Thoracic aorta (tissue), 2 donors: ENCODE results near the gene RARB. TPM values are rescaled to one million over a fixed set of nuclear protein-coding genes. Genes with fewer than 3 reads are reported as not detected.

Source experiments
- ATAC-seq: fragments of 150-250 bp; one replicate; pipeline ENCODE4 v1.8.0; 2017; ENCODE audit warnings: low read depth; ENCODE audit not compliant: insufficient number of reproducible peaks, low FRiP score
- DNase-seq: peaks from one replicate; pipeline ENCODE4 v3.0.0-alpha.2; 2020; ENCODE audit warnings: low spot score
- H3K27ac ChIP-seq, 2 donors: fragments of 200-600 bp; sonication (generic); 1 replicate in 1 of 2; 2 replicates in 1 of 2; pipeline ENCODE4 v1.5.1; 2016; ENCODE audit warnings: mild to moderate bottlenecking in 2 of 2, moderate library complexity in 2 of 2
- H3K27me3 ChIP-seq: fragments of 200-600 bp; sonication (generic); replicated peaks from 2 replicates; pipeline ENCODE4 v1.6.0; 2016; ENCODE audit warnings: mild to moderate bottlenecking; ENCODE audit not compliant: insufficient read depth
- H3K36me3 ChIP-seq: fragments of 200-600 bp; sonication (generic); one replicate; pipeline ENCODE4 v1.5.1; 2016
- H3K4me1 ChIP-seq, 2 donors: fragments of 200-600 bp; sonication (generic); 1 replicate in 1 of 2; 2 replicates in 1 of 2; pipeline versions ENCODE4 v1.5.1 to v1.6.0; 2016; ENCODE audit warnings: low read depth in 2 of 2, mild to moderate bottlenecking in 1 of 2; ENCODE audit not compliant: control insufficient read depth in 1 of 2
- H3K4me3 ChIP-seq: fragments of 200-600 bp; sonication (generic); 2 replicates; pipeline ENCODE4 v1.5.1; 2016; ENCODE audit warnings: mild to moderate bottlenecking
- H3K9me3 ChIP-seq: fragments of 200-600 bp; sonication (generic); 2 replicates; pipeline ENCODE4 v1.5.1; 2016
- total RNA-seq, 2 donors: library from RNA; depleted of rRNA; stranded (reverse); fragments of >200 nt; gene quantifications; one replicate each; pipeline versions ENCODE4 v1.1.0 to v1.2.3, GENCODE V29; 2016
- TF ChIP-seq, protein P1 (sequence below): fragments of 200-600 bp; sonication (generic); IDR thresholded peaks from one replicate; pipeline ENCODE4 v1.5.1; 2019; ENCODE audit warnings: antibody characterized with exemption

The RARB gene
- total RNA-seq, 2 donors from 2014 or later = 3.8 to 12.3 TPM

DNA sequence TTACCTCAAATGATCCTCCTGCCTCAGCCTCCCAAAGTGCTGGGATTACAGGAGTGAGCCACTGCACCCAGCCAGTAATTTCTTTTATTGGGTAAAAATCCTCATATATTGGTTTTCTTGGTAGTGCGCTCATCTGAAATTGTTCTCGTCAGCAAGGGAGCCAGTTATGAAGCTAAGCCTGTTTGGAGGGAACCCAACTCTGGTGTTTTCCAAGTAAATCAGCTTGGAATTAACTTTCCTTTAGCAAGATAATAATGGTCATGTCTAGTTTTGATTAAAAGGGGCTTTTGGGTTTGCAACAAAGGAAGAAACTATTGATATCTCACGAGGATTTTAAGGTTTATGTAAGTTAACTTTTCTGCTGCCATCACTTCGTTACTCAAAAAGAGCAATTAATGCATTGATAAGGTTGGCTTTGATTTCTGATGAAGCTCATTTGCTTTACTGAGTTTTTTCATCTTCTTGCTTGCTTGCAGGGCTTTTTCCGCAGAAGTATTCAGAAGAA is 72.7 kb downstream of the RARB start:
- peaks cover 9 to 30% of the 10 kb centered on the region in 2 donors for H3K4me1 ChIP-seq
- ATAC-seq = no peak
- TF ChIP-seq, protein P1, sequence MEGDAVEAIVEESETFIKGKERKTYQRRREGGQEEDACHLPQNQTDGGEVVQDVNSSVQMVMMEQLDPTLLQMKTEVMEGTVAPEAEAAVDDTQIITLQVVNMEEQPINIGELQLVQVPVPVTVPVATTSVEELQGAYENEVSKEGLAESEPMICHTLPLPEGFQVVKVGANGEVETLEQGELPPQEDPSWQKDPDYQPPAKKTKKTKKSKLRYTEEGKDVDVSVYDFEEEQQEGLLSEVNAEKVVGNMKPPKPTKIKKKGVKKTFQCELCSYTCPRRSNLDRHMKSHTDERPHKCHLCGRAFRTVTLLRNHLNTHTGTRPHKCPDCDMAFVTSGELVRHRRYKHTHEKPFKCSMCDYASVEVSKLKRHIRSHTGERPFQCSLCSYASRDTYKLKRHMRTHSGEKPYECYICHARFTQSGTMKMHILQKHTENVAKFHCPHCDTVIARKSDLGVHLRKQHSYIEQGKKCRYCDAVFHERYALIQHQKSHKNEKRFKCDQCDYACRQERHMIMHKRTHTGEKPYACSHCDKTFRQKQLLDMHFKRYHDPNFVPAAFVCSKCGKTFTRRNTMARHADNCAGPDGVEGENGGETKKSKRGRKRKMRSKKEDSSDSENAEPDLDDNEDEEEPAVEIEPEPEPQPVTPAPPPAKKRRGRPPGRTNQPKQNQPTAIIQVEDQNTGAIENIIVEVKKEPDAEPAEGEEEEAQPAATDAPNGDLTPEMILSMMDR = no peak

DNA sequence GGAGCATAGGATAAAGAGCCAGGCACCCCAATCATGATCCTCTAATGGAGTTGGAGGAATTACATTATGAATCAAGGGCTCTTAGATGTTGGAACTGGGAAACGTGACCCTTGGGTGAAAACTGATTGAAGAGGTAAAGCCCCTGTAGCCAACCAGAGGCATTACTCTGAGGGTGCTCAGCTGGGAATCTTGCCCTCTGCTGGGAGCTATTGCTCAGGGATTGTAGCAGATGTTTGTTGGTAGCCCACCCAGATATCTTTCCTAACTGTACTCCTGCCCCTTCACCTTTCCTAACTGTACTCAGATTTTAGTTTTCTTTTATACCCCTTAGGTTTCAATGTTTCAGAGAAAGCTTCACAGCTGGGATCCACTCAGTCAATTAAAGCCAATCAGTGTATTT is 74.2 kb downstream of the RARB start:
- no peaks in the 10 kb centered on the region for H3K27me3 ChIP-seq
- ATAC-seq = no peak
- peaks cover 9 to 34% of the 10 kb centered on the region in 2 donors for H3K4me1 ChIP-seq
- no peaks in the 10 kb centered on the region for H3K9me3 ChIP-seq
- no peaks in the 10 kb centered on the region for H3K36me3 ChIP-seq
- no peak for DNase-seq
- H3K4me3 ChIP-seq = no peak overlapping the region
- TF ChIP-seq, protein P1 = no peak
- H3K27ac ChIP-seq = no peak overlapping the region

More for the DNA sequence above, 72.7 kb downstream of the RARB start:
- Histone ChIP-seq H3K27me3 (no peaks in the 10 kb centered on the region), H3K9me3 (no peaks in the 10 kb centered on the region), H3K36me3 (no peaks in the 10 kb centered on the region), H3K4me3 (no peak overlapping the region), H3K27ac (no peak overlapping the region)
- no peak for DNase-seq

DNA sequence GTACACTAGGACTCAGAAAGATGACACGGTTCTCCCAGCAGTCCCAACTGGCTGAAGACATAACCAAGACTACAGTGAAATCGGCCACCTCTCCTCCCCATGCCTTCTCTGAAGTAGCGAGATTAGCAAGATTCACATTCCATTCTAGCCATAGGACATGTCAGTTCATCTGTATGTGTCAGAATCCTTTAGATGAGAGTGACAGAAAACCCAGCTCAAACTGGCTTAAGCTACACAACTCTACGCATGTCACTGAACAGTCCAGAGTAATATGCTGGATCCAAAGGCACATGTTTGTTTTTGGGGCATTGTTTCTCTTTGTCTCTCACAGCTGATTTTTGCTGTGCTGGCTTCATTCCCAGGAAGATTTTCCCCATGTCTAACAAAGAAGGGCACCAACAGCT is 75.8 kb downstream of the RARB start:
- Histone ChIP-seq H3K4me1 (peaks cover 10 to 34% of the 10 kb centered on the region in 2 donors), H3K9me3 (no peaks in the 10 kb centered on the region), H3K4me3 (no peak overlapping the region), H3K27ac (no peak overlapping the region), H3K27me3 (no peaks in the 10 kb centered on the region), H3K36me3 (no peaks in the 10 kb centered on the region)
- DNase-seq (no peak), ATAC-seq (no peak)
- TF ChIP-seq, protein P1 = no peak

DNA sequence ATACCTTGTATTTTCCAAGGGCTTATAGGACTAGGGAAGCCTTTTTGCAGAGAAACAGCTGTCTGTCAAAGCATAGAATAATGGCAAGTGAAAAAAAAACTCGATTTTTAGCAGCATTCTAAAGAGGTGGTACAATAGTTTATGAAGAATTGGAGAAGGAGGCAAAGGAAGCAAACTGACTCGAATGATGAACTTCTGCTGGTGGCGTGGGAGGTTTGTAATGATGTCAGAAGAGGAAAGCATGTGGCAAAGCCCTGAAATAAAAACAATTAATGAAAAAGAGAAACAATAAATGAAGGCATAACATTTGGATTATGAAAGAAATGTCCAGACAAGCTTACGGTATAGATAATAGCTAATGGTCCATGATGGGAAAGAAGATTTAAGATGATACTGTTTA is 77.5 kb downstream of the RARB start:
- ATAC-seq = no peak
- TF ChIP-seq, protein P1 = no peak
- Histone ChIP-seq H3K36me3 (no peaks in the 10 kb centered on the region), H3K4me1 (peaks cover 19 to 43% of the 10 kb centered on the region in 2 donors), H3K9me3 (no peaks in the 10 kb centered on the region), H3K4me3 (no peak overlapping the region), H3K27ac (no peak overlapping the region), H3K27me3 (no peaks in the 10 kb centered on the region)
- no peak for DNase-seq

DNA sequence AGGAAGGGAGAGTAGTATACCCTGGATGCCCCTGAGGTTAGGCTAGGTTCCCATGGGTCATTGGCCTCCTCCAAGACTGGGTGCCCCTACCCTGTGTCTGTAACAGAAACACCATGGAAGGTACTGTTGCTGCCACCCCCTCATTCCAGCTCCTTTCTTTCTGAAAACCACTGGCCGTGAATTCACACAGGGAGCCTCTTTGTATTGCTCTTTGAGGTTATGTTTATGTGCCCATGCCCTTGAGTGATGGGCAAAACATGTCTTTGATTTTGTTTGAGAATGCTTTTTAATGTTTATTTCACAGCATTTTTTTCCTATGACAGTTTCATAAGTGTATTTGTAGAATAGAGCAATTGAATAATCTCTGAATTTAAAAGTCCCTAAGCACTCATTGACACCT is 79.7 kb downstream of the RARB start:
- Histone ChIP-seq H3K36me3 (no peaks in the 10 kb centered on the region), H3K4me3 (no peak overlapping the region), H3K27ac (peak overlapping the region; percentile 86 to 87), H3K27me3 (no peaks in the 10 kb centered on the region), H3K4me1 (peaks cover 15 to 39% of the 10 kb centered on the region in 2 donors), H3K9me3 (no peaks in the 10 kb centered on the region)
- DNase-seq (no peak), ATAC-seq (no peak)
- TF ChIP-seq, protein P1 = no peak
